ENCODE measurements around the gene XIAP.
"Not testable (repeated sequence)": the region's sequence is repeated elsewhere in the genome, so short reads cannot be mapped to it uniquely, and the experiment has no call there.

XIAP gene
- total RNA-seq = 76.2 to 147 (median 92.9) reads per million in 3 experiments

GRCh38 chrX:123859846-123860838 lies at the start of gene XIAP:
XIAP (plus strand) TSS chrX:123860053; CDS start chrX:123885663, 25,610 bp downstream.
- DNase-seq = peak; percentile 67

- no peak for DNase-seq
Measured at GRCh38 chrX:123814343-123814742, 45.5 kb upstream of the XIAP start.

- not testable (repeated sequence) for DNase-seq
Measured at GRCh38 chrX:123814934-123815394, 44.9 kb upstream of the XIAP start.

GRCh38 chrX:123817288-123817894 lies 42.5 kb upstream of the XIAP start:
- no peak for DNase-seq

- DNase-seq = no peak
Measured at GRCh38 chrX:123818243-123818642, 41.6 kb upstream of the XIAP start.

GRCh38 chrX:123822965-123823364 lies 36.9 kb upstream of the XIAP start:
- no peak for DNase-seq

GRCh38 chrX:123830309-123830708 lies 29.5 kb upstream of the XIAP start:
- no peak for DNase-seq

- peak; percentile 47 for DNase-seq
Measured at GRCh38 chrX:123833387-123833786, 26.5 kb upstream of the XIAP start.

- no peak for DNase-seq
Measured at GRCh38 chrX:123834116-123834515, 25.7 kb upstream of the XIAP start.

- no peak for DNase-seq
Measured at GRCh38 chrX:123835661-123836371, 24.0 kb upstream of the XIAP start.

GRCh38 chrX:123845129-123845528 lies 14.7 kb upstream of the XIAP start:
- DNase-seq = not testable (repeated sequence)

GRCh38 chrX:123846577-123847038 lies 13.2 kb upstream of the XIAP start:
- no peak for DNase-seq

GRCh38 chrX:123847056-123847455 lies 12.8 kb upstream of the XIAP start:
- DNase-seq = no peak

GRCh38 chrX:123849096-123849495 lies 10.8 kb upstream of the XIAP start:
- DNase-seq = no peak

GRCh38 chrX:123849906-123850305 lies 9.9 kb upstream of the XIAP start:
- not testable (repeated sequence) for DNase-seq

GRCh38 chrX:123851079-123851478 lies 8.8 kb upstream of the XIAP start:
- DNase-seq = no peak

- no peak for DNase-seq
Measured at GRCh38 chrX:123854329-123854728, 5.5 kb upstream of the XIAP start.

- DNase-seq = no peak
Measured at GRCh38 chrX:123859409-123859845, 426 bp upstream of the XIAP start.

- DNase-seq = no peak
Measured at GRCh38 chrX:123860983-123861382, 1.1 kb downstream of the XIAP start.

- DNase-seq = no peak
Measured at GRCh38 chrX:123869488-123869887, 9.6 kb downstream of the XIAP start.

GRCh38 chrX:123871309-123871708 lies 11.5 kb downstream of the XIAP start:
- DNase-seq = no peak

GRCh38 chrX:123873956-123874355 lies 14.1 kb downstream of the XIAP start:
- no peak for DNase-seq

GRCh38 chrX:123876177-123876576 lies 16.3 kb downstream of the XIAP start:
- no peak for DNase-seq
